Tibial nerve (tissue), 4 donors: ENCODE data around the gene PDE6G. TPM values are rescaled to one million over a fixed set of nuclear protein-coding genes. Genes with fewer than 3 reads are reported as not detected.

Experiments used
- DNase-seq, 2 donors: peaks; one replicate each; pipeline ENCODE4 v3.0.0-alpha.2; 2019; ENCODE audit warnings: low spot score in 2 of 2
- H3K27ac ChIP-seq, 4 donors: fragments of 200-600 bp; sonication (generic) in 3 of 4; one replicate each; pipeline ENCODE4 v1.5.1; 2017 to 2019; ENCODE audit warnings: mild to moderate bottlenecking in 1 of 4
- H3K27me3 ChIP-seq, 2 donors: fragments of 200-600 bp; sonication (generic) in 1 of 2; one replicate each; pipeline versions ENCODE4 v1.5.1 to v1.6.0; 2017 to 2019
- H3K36me3 ChIP-seq, 3 donors: fragments of 200-600 bp; sonication (generic); one replicate each; pipeline ENCODE4 v1.5.1; 2018 to 2019
- H3K4me1 ChIP-seq, 4 donors: fragments of 200-600 bp; sonication (generic) in 3 of 4; one replicate each; pipeline ENCODE4 v1.5.1; 2017 to 2019
- H3K4me3 ChIP-seq, 4 donors: fragments of 200-600 bp; sonication (generic) in 3 of 4; one replicate each; pipeline ENCODE4 v1.5.1; 2017 to 2019; ENCODE audit warnings: mild to moderate bottlenecking in 1 of 4, moderate library complexity in 1 of 4
- H3K9me3 ChIP-seq, 4 donors: fragments of 200-600 bp; sonication (generic) in 3 of 4; one replicate each; pipeline ENCODE4 v1.5.1; 2017 to 2019
- CTCF ChIP-seq, 5 experiments: fragments of 200-600 bp in 3 of 5; fragments of 450-650 bp in 2 of 5; sonication (generic) in 3 of 5; IDR thresholded peaks; one replicate each; pipeline ENCODE4 v1.5.1; 2016 to 2019; ENCODE audit warnings: antibody characterized with exemption in 5 of 5, mild to moderate bottlenecking in 3 of 5, moderate library complexity in 2 of 5
- EP300 ChIP-seq, 2 donors: sonication (generic); formaldehyde crosslinking; IDR thresholded peaks; one replicate each; pipeline ENCODE4 v1.6.1; 2017; ENCODE audit warnings: antibody characterized with exemption in 2 of 2, mild to moderate bottlenecking in 1 of 2
- POLR2A ChIP-seq, 2 donors: fragments of 450-650 bp; IDR thresholded peaks; one replicate each; pipeline ENCODE4 v1.6.1; 2017; ENCODE audit warnings: antibody characterized with exemption in 2 of 2, mild to moderate bottlenecking in 2 of 2, moderate library complexity in 2 of 2
- WGBS, 2 donors: methylation state at CpG; one replicate each; pipeline ENCODE4 v1.1.5; 2018; 5-methylcytosine and 5-hydroxymethylcytosine counted together
- total RNA-seq, 4 donors: library from RNA; depleted of rRNA; stranded (reverse); fragments of >200 nt; gene quantifications; one replicate each; pipeline ENCODE4 v1.1.0, GENCODE V29; 2016

Gene PDE6G
- total RNA-seq, 4 donors from 2014 or later: not detected

GRCh38 chr17:81701288-81702071 lies 45.1 kb upstream of the PDE6G start:
- DNase-seq: no peak
- 74 to 77% methylated on average over 18 to 20 of the region's 23 CpGs for WGBS, 2 donors
- peaks cover 0 to 69% (median 9%) of the 10 kb centered on the region in 3 donors for H3K36me3 ChIP-seq
- H3K9me3 ChIP-seq: no peaks in the 10 kb centered on the region
- no peaks in the 10 kb centered on the region for H3K27me3 ChIP-seq
- H3K4me1 ChIP-seq: peaks cover 0 to 36% (median 25%) of the 10 kb centered on the region in 4 donors
- peak overlapping the region in 1 of 4 donors; percentile 71 for H3K4me3 ChIP-seq
- no peak overlapping the region for H3K27ac ChIP-seq
- TF ChIP-seq POLR2A (IDR thresholded peaks at IDR 0.05): no peak
- no peak for TF ChIP-seq CTCF (IDR thresholded peaks at IDR 0.05)
- no peak for TF ChIP-seq EP300 (IDR thresholded peaks at IDR 0.05)

- H3K9me3 ChIP-seq: no peaks in the 10 kb centered on the region
- DNase-seq: no peak
- H3K4me3 ChIP-seq: no peak overlapping the region
- TF ChIP-seq POLR2A (IDR thresholded peaks at IDR 0.05) (no peak), CTCF (IDR thresholded peaks at IDR 0.05) (no peak), EP300 (IDR thresholded peaks at IDR 0.05) (no peak)
- H3K4me1 ChIP-seq: peaks cover 0 to 36% (median 25%) of the 10 kb centered on the region in 4 donors
- H3K27ac ChIP-seq: no peak overlapping the region
- WGBS, 2 donors: 86 to 89% methylated on average over 19 to 25 of the region's 25 CpGs
- H3K27me3 ChIP-seq: no peaks in the 10 kb centered on the region
- peaks cover 3 to 69% (median 8%) of the 10 kb centered on the region in 3 donors for H3K36me3 ChIP-seq
Measured at GRCh38 chr17:81700353-81701287, 44.3 kb upstream of the PDE6G start.

- WGBS, 2 donors: 81 to 83% methylated on average over 21 to 24 of the region's 25 CpGs
- Histone ChIP-seq H3K4me1 (peaks cover 0 to 22% (median 15%) of the 10 kb centered on the region in 4 donors), H3K27me3 (no peaks in the 10 kb centered on the region), H3K27ac (no peak overlapping the region), H3K4me3 (no peak overlapping the region), H3K36me3 (peaks cover 10 to 93% (median 24%) of the 10 kb centered on the region in 3 donors), H3K9me3 (no peaks in the 10 kb centered on the region)
- TF ChIP-seq POLR2A (IDR thresholded peaks at IDR 0.05) (no peak), CTCF (IDR thresholded peaks at IDR 0.05) (no peak), EP300 (IDR thresholded peaks at IDR 0.05) (no peak)
- no peak for DNase-seq
Measured at GRCh38 chr17:81697261-81698044, 41.1 kb upstream of the PDE6G start.

- peaks cover 0 to 11% (median 4%) of the 10 kb centered on the region in 4 donors for H3K4me1 ChIP-seq
- no peak overlapping the region for H3K4me3 ChIP-seq
- 94 to 96% methylated on average over 29 to 31 of the region's 40 CpGs for WGBS, 2 donors
- H3K27ac ChIP-seq: no peak overlapping the region
- no peak for DNase-seq
- TF ChIP-seq CTCF (IDR thresholded peaks at IDR 0.05) (no peak), POLR2A (IDR thresholded peaks at IDR 0.05) (no peak), EP300 (IDR thresholded peaks at IDR 0.05) (no peak)
- H3K36me3 ChIP-seq: peaks cover 10 to 99% (median 32%) of the 10 kb centered on the region in 3 donors
- H3K27me3 ChIP-seq: no peaks in the 10 kb centered on the region
- no peaks in the 10 kb centered on the region for H3K9me3 ChIP-seq
Measured at GRCh38 chr17:81696218-81696941, 40.0 kb upstream of the PDE6G start.
